ENCODE measurements around the gene PHLPP1. TPM values are rescaled to one million over a fixed set of nuclear protein-coding genes. Genes with fewer than 3 reads are reported as not detected.

The PHLPP1 gene
- total and polyA plus RNA-seq, 12 donors, result 13.8 to 61.6 (median 37.8) TPM

- Histone ChIP-seq H3K27ac (no peak overlapping the region), H3K9me3 (replicated peaks in 1 of 3) (no peaks in the 10 kb centered on the region), H3K4me3 (no peak overlapping the region), H3K27me3 (no peaks in the 10 kb centered on the region), H3K36me3 (replicated peaks in 1 of 2) (no peaks in the 10 kb centered on the region), H3K4me1 (replicated peaks in 1 of 2) (no peaks in the 10 kb centered on the region)
- DNase-seq, result no peak
- 88 to 96% (median 92%) methylated on average over 17 to 18 of the region's 18 CpGs for WGBS, 4 donors
- TF ChIP-seq CTCF (IDR thresholded peaks at IDR 0.05) (no peak), POLR2A (IDR thresholded peaks at IDR 0.05) (no peak)
- intact Hi-C loops (cut with DNase I), result no loop called here
Measured at GRCh38 chr18:62991959-62992358, 276.6 kb downstream of the PHLPP1 start.

- 93 to 94% (median 93%) methylated on average over 6 of the region's 6 CpGs for WGBS, 4 donors
- no peaks in the 10 kb centered on the region for H3K36me3 ChIP-seq (replicated peaks in 1 of 2)
- H3K9me3 ChIP-seq (replicated peaks in 1 of 3), result no peaks in the 10 kb centered on the region
- no peak for TF ChIP-seq CTCF (IDR thresholded peaks at IDR 0.05)
- no peak for TF ChIP-seq POLR2A (IDR thresholded peaks at IDR 0.05)
- no peak overlapping the region for H3K27ac ChIP-seq
- H3K4me1 ChIP-seq (replicated peaks in 1 of 2), result no peaks in the 10 kb centered on the region
- no peak overlapping the region for H3K4me3 ChIP-seq
- H3K27me3 ChIP-seq, result no peaks in the 10 kb centered on the region
- intact Hi-C loops (cut with DNase I), result no loop called here
- DNase-seq, result no peak
Measured at GRCh38 chr18:62992877-62993365, 277.6 kb downstream of the PHLPP1 start.

- H3K4me1 ChIP-seq (replicated peaks in 1 of 2), result peaks cover 11 to 12% of the 10 kb centered on the region in 2 donors
- TF ChIP-seq CTCF (IDR thresholded peaks at IDR 0.05) (no peak), POLR2A (IDR thresholded peaks at IDR 0.05) (no peak)
- intact Hi-C loops (cut with DNase I), result no loop called here
- 77 to 95% (median 83%) methylated on average over 6 to 9 of the region's 9 CpGs for WGBS, 4 donors
- peak in 1 of 7 donors; percentile 33 for DNase-seq
- no peak overlapping the region for H3K27ac ChIP-seq
- H3K4me3 ChIP-seq, result no peak overlapping the region
- H3K27me3 ChIP-seq, result no peaks in the 10 kb centered on the region
- H3K36me3 ChIP-seq (replicated peaks in 1 of 2), result no peaks in the 10 kb centered on the region
- H3K9me3 ChIP-seq (replicated peaks in 1 of 3), result no peaks in the 10 kb centered on the region
Measured at GRCh38 chr18:62996566-62996965, 281.2 kb downstream of the PHLPP1 start.

- TF ChIP-seq POLR2A (IDR thresholded peaks at IDR 0.05), result no peak
- TF ChIP-seq CTCF (IDR thresholded peaks at IDR 0.05), result no peak
Measured at GRCh38 chr18:62997076-62997475, 281.7 kb downstream of the PHLPP1 start.

More at GRCh38 chr18:62997076-62997475, 281.7 kb downstream of the PHLPP1 start:
- no peaks in the 10 kb centered on the region for H3K27me3 ChIP-seq
- no peak for DNase-seq
- intact Hi-C loops (cut with DNase I), result no loop called here
- no peak overlapping the region for H3K27ac ChIP-seq
- H3K9me3 ChIP-seq (replicated peaks in 1 of 3), result no peaks in the 10 kb centered on the region
- peaks cover 11 to 12% of the 10 kb centered on the region in 2 donors for H3K4me1 ChIP-seq (replicated peaks in 1 of 2)
- H3K4me3 ChIP-seq, result no peak overlapping the region
- WGBS, 4 donors, result 73 to 83% (median 75%) methylated on average over 4 of the region's 4 CpGs
- H3K36me3 ChIP-seq (replicated peaks in 1 of 2), result no peaks in the 10 kb centered on the region
